ENCODE data around the gene PRICKLE2. TPM values are rescaled to one million over a fixed set of nuclear protein-coding genes. Genes with fewer than 3 reads are reported as not detected.

PRICKLE2 gene
- total RNA-seq, 1 experiment from 2014 or later, result 3.2 TPM

GRCh38 chr3:64191822-64192221 is 33.4 kb downstream of the PRICKLE2 start:
- no peak for DNase-seq
- no peak overlapping the region for H2AK5ac ChIP-seq (ENCODE audit: insufficient read length, low read length)
- H3K27me3 ChIP-seq (ENCODE audit: insufficient read depth, low read length), result no peaks in the 10 kb centered on the region
- no peak overlapping the region for H3K27ac Mint-ChIP-seq
- H3K9ac ChIP-seq (ENCODE audit: extremely low read depth, insufficient read length, low read length), result no peak overlapping the region
- H3K27me3 Mint-ChIP-seq (ENCODE audit: low read depth), result no peaks in the 10 kb centered on the region; the same call in 1 of the 2 replicates
- H3K9me3 Mint-ChIP-seq, result peaks cover 10 to 13% of the 10 kb centered on the region in 2 experiments; a peak in 4 of 5 replicates
- H4K20me1 ChIP-seq (ENCODE audit: control insufficient read depth, insufficient read depth, insufficient read length), result no peaks in the 10 kb centered on the region
- H3K14ac ChIP-seq (ENCODE audit: insufficient read depth, low read length), result no peak overlapping the region
- no peak overlapping the region for H4K8ac ChIP-seq (replicated peaks; ENCODE audit: insufficient read length, low read depth, low read length)
- H3K27ac ChIP-seq (ENCODE audit: insufficient read length, low read depth, low read length), result no peak overlapping the region
- H3K18ac ChIP-seq (ENCODE audit: insufficient read length, low read depth, low read length), result no peak overlapping the region
- H3K79me2 ChIP-seq (ENCODE audit: insufficient read depth, low read length), result no peaks in the 10 kb centered on the region
- no peak for TF ChIP-seq CTCF (conservative IDR thresholded peaks at IDR 0.05)
- no peak overlapping the region for H3K23ac ChIP-seq (ENCODE audit: insufficient read length, low read depth, low read length)
- H3K36me3 Mint-ChIP-seq (ENCODE audit: insufficient read depth in 1 of 3, low read depth in 3 of 3), result peaks cover 13 to 19% (median 15%) of the 10 kb centered on the region in 3 experiments
- H2BK5ac ChIP-seq (ENCODE audit: insufficient read length, low read length), result no peak overlapping the region
- no peak overlapping the region for H3K4ac ChIP-seq (ENCODE audit: low read depth, low read length)
- H4K91ac ChIP-seq (ENCODE audit: insufficient read length, low read depth, low read length), result no peak overlapping the region
- no peak overlapping the region for H3K4me3 Mint-ChIP-seq
- H3K4me2 ChIP-seq (ENCODE audit: insufficient read depth, insufficient read length, low read length), result no peak overlapping the region
- no peak overlapping the region for H2AFZ ChIP-seq (ENCODE audit: low read length)
- WGBS (ENCODE audit: extremely low coverage, insufficient read length, low lambda C conversion rate), result no CpG with 5 or more reads among the region's 6 CpGs
- no peaks in the 10 kb centered on the region for H3K23me2 ChIP-seq (ENCODE audit: insufficient read length, low read depth, low read length, poor library complexity, severe bottlenecking)
- H3K9me3 ChIP-seq (ENCODE audit: control insufficient read depth, low read depth, low read length), result no peaks in the 10 kb centered on the region
- H2BK20ac ChIP-seq (ENCODE audit: low read depth, low read length, poor library complexity, severe bottlenecking), result no peak overlapping the region
- no peak overlapping the region for H3T11ph ChIP-seq (ENCODE audit: low read length)
- peaks cover 5% of the 10 kb centered on the region; the same call in 1 of the 2 replicates for H3K4me1 ChIP-seq (ENCODE audit: insufficient read depth, low read length)
- no peak overlapping the region for H2BK15ac ChIP-seq (ENCODE audit: low read depth, low read length)
- H3K56ac ChIP-seq (ENCODE audit: insufficient read length, low read depth, low read length), result no peak overlapping the region
- no peak overlapping the region for H2BK120ac ChIP-seq (ENCODE audit: low read depth, low read length, poor library complexity, severe bottlenecking)
- no peak overlapping the region for H4K5ac ChIP-seq (ENCODE audit: insufficient read length, low read depth, low read length)
- no peak overlapping the region for H2BK12ac ChIP-seq (ENCODE audit: insufficient read length, low read depth, low read length)
- peaks cover 21 to 33% of the 10 kb centered on the region in 2 experiments for H3K4me1 Mint-ChIP-seq
- H3K79me1 ChIP-seq (ENCODE audit: insufficient read depth, low read depth, low read length, poor library complexity, severe bottlenecking), result no peaks in the 10 kb centered on the region
